Psoas muscle (tissue), 8 donors: Measurements from ENCODE around the gene IP6K1. TPM values are rescaled to one million over a fixed set of nuclear protein-coding genes. Genes with fewer than 3 reads are reported as not detected.

Experiments
- ATAC-seq, 4 donors: fragments of 200-7000 bp; cut with Tn5 transposase; one replicate each; pipeline ENCODE4 v1.9.1; 2020; ENCODE audit warnings: moderate library complexity in 3 of 4, mild to moderate bottlenecking in 2 of 4
- DNase-seq, 2 donors: peaks; one replicate each; pipeline ENCODE4 v3.0.0-alpha.2; 2020
- H3K27ac ChIP-seq: fragments of 200-600 bp; one replicate; pipeline ENCODE4 v1.8.0; 2022
- H3K27me3 ChIP-seq, 3 donors: fragments of 200-600 bp in 1 of 3; one replicate each; pipeline versions ENCODE4 v1.6.1 to v1.8.0; 2013 to 2022; ENCODE audit warnings: low read length in 2 of 3, mild to moderate bottlenecking in 2 of 3, moderate library complexity in 1 of 3; ENCODE audit not compliant: insufficient read depth in 3 of 3
- H3K36me3 ChIP-seq, 2 donors: fragments of 200-600 bp in 1 of 2; one replicate each; pipeline versions ENCODE4 v1.6.1 to v1.8.0; 2013 to 2022; ENCODE audit warnings: low read depth in 1 of 2, mild to moderate bottlenecking in 1 of 2, moderate library complexity in 1 of 2; ENCODE audit not compliant: insufficient read depth in 1 of 2
- H3K4me1 ChIP-seq: fragments of 200-600 bp; one replicate; pipeline ENCODE4 v1.8.0; 2022
- H3K4me3 ChIP-seq: fragments of 200-600 bp; one replicate; pipeline ENCODE4 v1.8.0; 2022; ENCODE audit warnings: mild to moderate bottlenecking
- H3K9me3 ChIP-seq: fragments of 200-600 bp; one replicate; pipeline ENCODE4 v1.8.0; 2022
- WGBS, 3 donors: extraction: QIAGEN DNeasy Blood & Tissue Kit; methylation state at CpG; one replicate each; pipeline versions ENCODE4 v1.1.6 to v1.1.7; 2013; 5-methylcytosine and 5-hydroxymethylcytosine counted together
- intact Hi-C, 2 donors: fragments of 100-400 bp; cut with DNase I; formaldehyde crosslinking; loops; one replicate each; pipeline versions ENCODE4 v1.11.0 to v1.14.2; 2022
- polyA plus RNA-seq, 3 donors: library from polyadenylated mRNA; stranded (reverse); fragments of 200-250 nt; gene quantifications; one replicate each; pipeline ENCODE4 v1.2.3, GENCODE V29; 2013
- total RNA-seq, 4 donors: library from RNA; stranded (reverse); fragmentation: NEBNext Ultra II Directional in 2 of 4; extraction: Animal tissue kit (Norgen Biotek cat#: 25700) in 2 of 4; gene quantifications; one replicate each; pipeline versions ENCODE4 v1.2.1 to v1.2.4, GENCODE V29; 2021 to 2023
- TF ChIP-seq, protein P1 (sequence below): fragments of 200-600 bp; IDR thresholded peaks from one replicate; pipeline ENCODE4 v1.8.0; 2022; ENCODE audit warnings: antibody characterized with exemption
- donor health status: healthy with polysubstance abuse.
- donor health status: DM: no; HTN: no; CAD: no; lungs with moderate emphysema.
- donor health status: Bipolar disorder and iron deficiency.
- donor health status: healthy.
- donor health status: DM: yes; HTN: yes; CAD: no.
- donor health status: DM: no; HTN: no; CAD: no.
- donor health status: DM: no; HTN: no; CAD: no.
- donor health status: DM: yes; HTN: yes; CAD: no.

IP6K1 gene
- total and polyA plus RNA-seq, 7 donors: 9.1 to 16.1 (median 12.3) TPM

DNA sequence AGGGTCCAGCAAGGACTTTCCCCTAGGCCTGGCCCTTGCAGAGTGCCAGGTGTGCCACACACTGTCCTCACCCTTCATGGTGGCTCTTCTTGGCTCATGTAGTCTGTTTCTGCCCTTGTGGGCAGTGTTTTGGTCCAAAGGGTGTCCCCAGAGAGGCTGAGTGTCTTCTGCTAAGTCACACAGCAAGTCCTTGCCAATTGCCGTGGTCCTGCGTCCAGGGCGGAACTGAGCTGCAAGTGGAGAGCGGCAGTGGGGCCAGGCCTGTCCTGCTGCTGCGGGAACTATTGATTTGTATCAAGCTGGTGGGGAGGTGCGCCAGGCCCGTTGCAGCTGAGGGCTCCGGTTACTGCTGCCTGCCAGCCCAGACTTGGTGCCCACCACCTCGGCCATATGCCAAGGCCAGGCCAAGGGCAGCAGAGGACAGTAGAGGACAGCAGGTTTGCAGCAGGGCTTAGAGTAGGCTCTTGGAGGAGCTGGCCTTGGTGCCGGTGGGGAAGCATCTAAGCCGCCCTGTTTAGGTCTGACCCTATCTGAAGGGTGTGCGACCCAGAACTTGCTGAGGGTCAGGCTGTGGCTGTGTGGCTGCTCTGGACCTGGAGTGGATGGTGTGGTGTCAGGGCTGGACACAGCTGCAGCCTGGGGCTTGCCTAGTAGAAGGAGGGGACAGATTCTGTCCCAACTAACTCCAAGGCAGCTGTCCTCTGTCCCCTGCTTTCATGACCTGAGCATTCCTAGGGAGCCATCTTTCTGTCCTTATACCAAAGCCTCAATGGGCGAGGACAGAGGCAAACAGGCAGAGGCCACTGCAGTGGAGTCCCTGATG lies 71.4 kb downstream of the IP6K1 start:
- TF ChIP-seq, protein P1, sequence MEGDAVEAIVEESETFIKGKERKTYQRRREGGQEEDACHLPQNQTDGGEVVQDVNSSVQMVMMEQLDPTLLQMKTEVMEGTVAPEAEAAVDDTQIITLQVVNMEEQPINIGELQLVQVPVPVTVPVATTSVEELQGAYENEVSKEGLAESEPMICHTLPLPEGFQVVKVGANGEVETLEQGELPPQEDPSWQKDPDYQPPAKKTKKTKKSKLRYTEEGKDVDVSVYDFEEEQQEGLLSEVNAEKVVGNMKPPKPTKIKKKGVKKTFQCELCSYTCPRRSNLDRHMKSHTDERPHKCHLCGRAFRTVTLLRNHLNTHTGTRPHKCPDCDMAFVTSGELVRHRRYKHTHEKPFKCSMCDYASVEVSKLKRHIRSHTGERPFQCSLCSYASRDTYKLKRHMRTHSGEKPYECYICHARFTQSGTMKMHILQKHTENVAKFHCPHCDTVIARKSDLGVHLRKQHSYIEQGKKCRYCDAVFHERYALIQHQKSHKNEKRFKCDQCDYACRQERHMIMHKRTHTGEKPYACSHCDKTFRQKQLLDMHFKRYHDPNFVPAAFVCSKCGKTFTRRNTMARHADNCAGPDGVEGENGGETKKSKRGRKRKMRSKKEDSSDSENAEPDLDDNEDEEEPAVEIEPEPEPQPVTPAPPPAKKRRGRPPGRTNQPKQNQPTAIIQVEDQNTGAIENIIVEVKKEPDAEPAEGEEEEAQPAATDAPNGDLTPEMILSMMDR: no peak
- Histone ChIP-seq H3K4me3 (no peak overlapping the region), H3K9me3 (no peaks in the 10 kb centered on the region), H3K27me3 (no peaks in the 10 kb centered on the region), H3K36me3 (peaks cover 0 to 61% of the 10 kb centered on the region in 2 donors), H3K4me1 (peaks cover 35% of the 10 kb centered on the region), H3K27ac (peak overlapping the region; percentile 53)
- DNase-seq (no peak), ATAC-seq (no peak)
- WGBS, 3 donors: 26 to 61% (median 46%) methylated on average over 13 of the region's 13 CpGs
- intact Hi-C loops: loop anchor here in 1 of 2 donors (5.0 kb wide), 1 partner anchor 127 kb away; no protein-coding TSS in a partner anchor

DNA sequence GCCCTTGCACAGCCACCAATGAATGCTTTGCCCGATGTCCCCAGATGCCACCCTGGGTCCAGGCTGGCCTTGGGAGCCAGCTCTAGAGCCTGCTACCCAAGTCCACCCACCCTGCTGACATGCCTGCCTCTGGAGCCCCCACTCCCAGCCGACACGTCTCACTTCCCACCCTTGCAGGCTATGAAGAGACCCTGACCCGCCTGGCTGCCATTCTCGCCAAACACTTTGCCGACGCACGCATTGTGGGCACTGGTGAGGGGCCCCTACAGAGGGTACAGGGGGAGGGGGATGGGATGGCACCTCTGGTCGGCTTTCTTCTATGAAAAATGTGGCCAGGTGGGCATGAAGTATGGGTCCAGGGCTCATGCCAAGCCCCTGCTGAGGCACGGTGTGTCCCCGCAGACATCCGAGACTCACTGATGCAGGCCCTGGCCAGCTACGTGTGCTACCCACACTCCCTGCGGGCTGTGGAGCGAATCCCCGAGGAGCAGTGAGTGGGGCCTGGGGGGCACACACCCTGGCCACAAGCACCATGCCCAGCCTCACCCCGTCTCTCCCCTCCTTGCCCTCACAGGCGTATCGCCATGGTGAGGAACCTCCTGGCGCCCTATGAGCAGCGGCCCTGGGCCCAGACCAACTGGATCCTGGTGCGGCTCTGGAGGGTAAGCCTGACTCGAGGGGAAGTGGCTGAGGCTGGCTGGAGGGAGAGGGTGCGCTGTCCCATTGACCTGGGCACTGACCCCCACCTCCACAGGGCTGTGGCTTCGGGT lies 72.8 kb downstream of the IP6K1 start:
- 86 to 93% (median 88%) methylated on average over 25 of the region's 25 CpGs for WGBS, 3 donors
- Histone ChIP-seq H3K27ac (no peak overlapping the region), H3K4me3 (no peak overlapping the region), H3K27me3 (no peaks in the 10 kb centered on the region), H3K9me3 (no peaks in the 10 kb centered on the region), H3K4me1 (peaks cover 22% of the 10 kb centered on the region), H3K36me3 (peaks cover 0 to 68% of the 10 kb centered on the region in 2 donors)
- peak in 1 of 2 donors; percentile 8 for DNase-seq
- ATAC-seq: no peak
- TF ChIP-seq, protein P1: no peak
- intact Hi-C loops: no loop called here

- Histone ChIP-seq H3K36me3 (peaks cover 0 to 68% of the 10 kb centered on the region in 2 donors), H3K4me3 (no peak overlapping the region), H3K27me3 (no peaks in the 10 kb centered on the region), H3K9me3 (no peaks in the 10 kb centered on the region), H3K4me1 (peaks cover 14% of the 10 kb centered on the region), H3K27ac (no peak overlapping the region)
- intact Hi-C loops: no loop called here
- ATAC-seq (no peak), DNase-seq (peak; percentile 3 to 48)
- TF ChIP-seq, protein P1: no peak
- 52 to 58% (median 54%) methylated on average over 7 of the region's 7 CpGs for WGBS, 3 donors
Observed at GRCh38 chr3:49712631-49713317, 73.6 kb downstream of the IP6K1 start.

DNA sequence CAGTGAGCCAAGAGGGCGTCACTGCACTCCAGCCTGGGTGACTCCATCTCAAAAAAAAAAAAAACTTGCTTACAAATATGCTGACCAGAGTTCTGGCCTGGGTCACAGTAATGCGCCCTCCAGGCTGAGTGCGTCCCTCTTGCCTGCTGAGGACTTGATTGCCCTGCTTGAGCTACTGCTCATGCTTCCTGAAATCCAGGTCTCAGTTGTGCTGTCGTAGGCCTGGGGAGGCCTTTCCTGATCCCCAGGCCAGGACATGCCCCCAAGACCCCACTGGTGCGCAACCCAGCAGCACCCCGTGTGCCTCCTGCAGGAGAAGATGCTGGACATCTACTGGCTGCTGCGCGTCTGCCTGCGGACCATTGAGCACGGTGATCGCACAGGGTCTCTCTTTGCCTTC lies 74.2 kb downstream of the IP6K1 start:
- H3K4me3 ChIP-seq: no peak overlapping the region
- intact Hi-C loops: no loop called here
- ATAC-seq (no peak), DNase-seq (peak; percentile 6 to 41)
- H3K36me3 ChIP-seq: peaks cover 0 to 68% of the 10 kb centered on the region in 2 donors
- no peaks in the 10 kb centered on the region for H3K27me3 ChIP-seq
- TF ChIP-seq, protein P1: no peak
- no peaks in the 10 kb centered on the region for H3K9me3 ChIP-seq
- peaks cover 13% of the 10 kb centered on the region for H3K4me1 ChIP-seq
- 92 to 93% (median 93%) methylated on average over 11 of the region's 11 CpGs for WGBS, 3 donors
- H3K27ac ChIP-seq: no peak overlapping the region
